AG10803 (cell line): ENCODE results near the gene CNIH1.
"Not testable (repeated sequence)": the region's sequence is repeated elsewhere in the genome, so short reads cannot be mapped to it uniquely, and the experiment has no call there.

ENCODE experiments used
- DNase-seq: peaks from one replicate; pipeline ENCODE4 v3.0.0; 2010; ENCODE audit warnings: low read depth
- H3K4me3 ChIP-seq: 2 replicates; pipeline ENCODE4 v1.5.1; 2011; ENCODE audit warnings: mild to moderate bottlenecking, low read length, control low read depth
- CTCF ChIP-seq: conservative IDR thresholded peaks from 2 replicates; pipeline ENCODE4 v1.5.1; 2011; ENCODE audit warnings: mild to moderate bottlenecking, low read length, control low read depth, inconsistent platforms

The CNIH1 gene

GRCh38 chr14:54443981-54444380 is 2.8 kb upstream of the CNIH1 start:
- peak; percentile 59 for DNase-seq
- no peak overlapping the region for H3K4me3 ChIP-seq
- TF ChIP-seq CTCF: no peak

GRCh38 chr14:54442961-54443360 is 1.8 kb upstream of the CNIH1 start:
- H3K4me3 ChIP-seq, DNase-seq: not testable (repeated sequence)

- H3K4me3 ChIP-seq: peak overlapping the region; percentile 78
- no peak; the same call in 1 of the 2 replicates for TF ChIP-seq CTCF
- DNase-seq: peak; percentile 18
Observed at GRCh38 chr14:54440476-54440872, 700 bp downstream of the CNIH1 start.

GRCh38 chr14:54440037-54440436 is 1.1 kb downstream of the CNIH1 start:
- DNase-seq: peak; percentile 54
- no peak for TF ChIP-seq CTCF
- H3K4me3 ChIP-seq: peak overlapping the region; percentile 78

GRCh38 chr14:54438703-54439102 is 2.5 kb downstream of the CNIH1 start:
- DNase-seq: no peak
- no peak overlapping the region for H3K4me3 ChIP-seq
- TF ChIP-seq CTCF: no peak

GRCh38 chr14:54437954-54438353 is 3.2 kb downstream of the CNIH1 start:
- not testable (repeated sequence) for DNase-seq, H3K4me3 ChIP-seq

GRCh38 chr14:54435500-54435981 is 5.6 kb downstream of the CNIH1 start:
- no peak overlapping the region for H3K4me3 ChIP-seq
- peak; percentile 21 for DNase-seq
- no peak for TF ChIP-seq CTCF

GRCh38 chr14:54428527-54428926 is 12.6 kb downstream of the CNIH1 start:
- no peak for DNase-seq
- no peak for TF ChIP-seq CTCF
- H3K4me3 ChIP-seq: no peak overlapping the region
